ENCODE results near the gene RNF34.

Gene RNF34

DNA sequence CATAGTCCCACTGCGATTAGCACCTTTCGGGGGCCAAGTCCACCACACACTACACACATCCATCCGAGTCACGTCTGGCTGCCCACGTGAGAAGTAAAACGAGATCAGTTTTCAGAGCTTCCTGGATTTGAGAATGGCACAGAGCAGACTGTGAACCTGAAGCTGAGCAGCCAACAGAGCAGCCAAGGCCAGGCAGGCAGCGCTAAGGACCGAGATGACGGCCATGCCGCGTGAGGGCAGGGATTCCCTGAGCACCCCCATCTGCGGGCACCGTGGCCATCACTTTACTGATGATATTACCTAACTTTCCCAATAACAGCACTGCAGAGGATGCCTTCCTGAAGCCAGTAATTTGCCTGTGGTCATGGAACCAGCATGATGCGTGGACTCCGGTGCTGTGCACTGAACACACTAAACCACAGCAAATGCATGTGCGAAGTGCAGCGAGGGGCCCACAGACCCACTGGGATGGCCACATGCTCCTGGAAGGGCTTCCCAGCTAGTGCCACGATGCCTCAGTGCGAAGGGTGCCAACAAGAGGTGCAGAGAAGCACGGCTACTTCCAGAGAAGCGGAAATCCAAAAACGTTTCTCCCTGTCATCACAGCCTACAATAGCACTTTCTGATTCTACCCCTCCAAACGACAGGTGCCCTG lies 56.0 kb downstream of the RNF34 start:
- no peak for TF ChIP-seq SIN3A (IDR thresholded peaks at IDR 0.05; ENCODE audit: borderline replicate concordance, insufficient read depth, low read length)

DNA sequence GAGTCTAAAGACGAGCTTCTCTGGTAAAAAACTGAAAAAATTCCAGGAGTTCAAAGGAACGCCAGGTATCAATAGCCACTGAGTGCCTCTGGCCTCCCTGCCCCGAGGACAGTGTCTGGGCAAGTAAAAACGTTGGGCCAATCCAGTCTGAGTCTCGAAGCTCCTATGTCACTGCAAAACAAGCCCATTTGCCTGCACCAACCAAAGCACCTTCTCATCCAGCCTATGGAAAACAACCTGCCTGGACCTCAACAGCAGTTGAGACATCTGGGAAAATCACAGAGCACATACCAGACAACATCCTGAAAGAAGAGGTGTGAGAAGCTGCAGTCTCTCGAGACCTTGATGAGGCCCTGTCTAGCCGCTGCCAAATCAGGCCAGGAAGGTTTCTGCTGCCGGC lies 56.6 kb downstream of the RNF34 start:
- TF ChIP-seq POLR2AphosphoS5 (IDR thresholded peaks at IDR 0.05; ENCODE audit: low read depth, low read length) (no peak), SIN3A (IDR thresholded peaks at IDR 0.05; ENCODE audit: borderline replicate concordance, insufficient read depth, low read length) (no peak), FOXP2 (optimal IDR thresholded peaks at IDR 0.05; ENCODE audit: borderline replicate concordance, extremely low read depth, extremely low read length, insufficient read depth) (no peak), TAF1 (IDR thresholded peaks at IDR 0.05; ENCODE audit: borderline replicate concordance, insufficient read depth, low read length) (no peak)
- TF ChIP-seq, protein P1, sequence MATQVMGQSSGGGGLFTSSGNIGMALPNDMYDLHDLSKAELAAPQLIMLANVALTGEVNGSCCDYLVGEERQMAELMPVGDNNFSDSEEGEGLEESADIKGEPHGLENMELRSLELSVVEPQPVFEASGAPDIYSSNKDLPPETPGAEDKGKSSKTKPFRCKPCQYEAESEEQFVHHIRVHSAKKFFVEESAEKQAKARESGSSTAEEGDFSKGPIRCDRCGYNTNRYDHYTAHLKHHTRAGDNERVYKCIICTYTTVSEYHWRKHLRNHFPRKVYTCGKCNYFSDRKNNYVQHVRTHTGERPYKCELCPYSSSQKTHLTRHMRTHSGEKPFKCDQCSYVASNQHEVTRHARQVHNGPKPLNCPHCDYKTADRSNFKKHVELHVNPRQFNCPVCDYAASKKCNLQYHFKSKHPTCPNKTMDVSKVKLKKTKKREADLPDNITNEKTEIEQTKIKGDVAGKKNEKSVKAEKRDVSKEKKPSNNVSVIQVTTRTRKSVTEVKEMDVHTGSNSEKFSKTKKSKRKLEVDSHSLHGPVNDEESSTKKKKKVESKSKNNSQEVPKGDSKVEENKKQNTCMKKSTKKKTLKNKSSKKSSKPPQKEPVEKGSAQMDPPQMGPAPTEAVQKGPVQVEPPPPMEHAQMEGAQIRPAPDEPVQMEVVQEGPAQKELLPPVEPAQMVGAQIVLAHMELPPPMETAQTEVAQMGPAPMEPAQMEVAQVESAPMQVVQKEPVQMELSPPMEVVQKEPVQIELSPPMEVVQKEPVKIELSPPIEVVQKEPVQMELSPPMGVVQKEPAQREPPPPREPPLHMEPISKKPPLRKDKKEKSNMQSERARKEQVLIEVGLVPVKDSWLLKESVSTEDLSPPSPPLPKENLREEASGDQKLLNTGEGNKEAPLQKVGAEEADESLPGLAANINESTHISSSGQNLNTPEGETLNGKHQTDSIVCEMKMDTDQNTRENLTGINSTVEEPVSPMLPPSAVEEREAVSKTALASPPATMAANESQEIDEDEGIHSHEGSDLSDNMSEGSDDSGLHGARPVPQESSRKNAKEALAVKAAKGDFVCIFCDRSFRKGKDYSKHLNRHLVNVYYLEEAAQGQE (IDR thresholded peaks at IDR 0.05; ENCODE audit: insufficient read depth in 1 of 2, low read depth in 2 of 2, low read length in 2 of 2): no peak

DNA sequence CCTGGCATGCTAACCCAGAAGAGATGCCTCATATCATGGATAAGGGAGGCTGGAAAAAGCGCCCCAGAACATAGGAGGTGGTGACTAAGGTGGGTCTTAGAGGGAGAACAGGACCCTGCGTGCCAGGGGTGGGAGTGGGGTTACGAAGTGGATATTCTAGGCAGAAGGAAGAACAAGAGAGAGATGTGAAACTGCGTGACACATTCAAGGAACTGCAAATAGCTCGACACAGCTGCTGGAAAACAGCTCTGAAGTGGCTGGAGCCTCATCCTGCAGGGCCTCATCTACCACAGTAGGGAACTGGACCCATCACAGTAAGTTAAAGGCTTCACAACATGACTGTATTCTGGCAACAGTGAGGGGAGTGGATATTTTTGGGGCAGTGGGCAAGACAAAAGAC lies 61.1 kb downstream of the RNF34 start:
- TF ChIP-seq, protein P1 (IDR thresholded peaks at IDR 0.05; ENCODE audit: insufficient read depth in 1 of 2, low read depth in 2 of 2, low read length in 2 of 2): no peak
- TF ChIP-seq POLR2AphosphoS5 (IDR thresholded peaks at IDR 0.05; ENCODE audit: low read depth, low read length): no peak
- TF ChIP-seq FOXP2 (optimal IDR thresholded peaks at IDR 0.05; ENCODE audit: borderline replicate concordance, extremely low read depth, extremely low read length, insufficient read depth): no peak
- no peak for TF ChIP-seq SIN3A (IDR thresholded peaks at IDR 0.05; ENCODE audit: borderline replicate concordance, insufficient read depth, low read length)
- no peak for TF ChIP-seq TAF1 (IDR thresholded peaks at IDR 0.05; ENCODE audit: borderline replicate concordance, insufficient read depth, low read length)

DNA sequence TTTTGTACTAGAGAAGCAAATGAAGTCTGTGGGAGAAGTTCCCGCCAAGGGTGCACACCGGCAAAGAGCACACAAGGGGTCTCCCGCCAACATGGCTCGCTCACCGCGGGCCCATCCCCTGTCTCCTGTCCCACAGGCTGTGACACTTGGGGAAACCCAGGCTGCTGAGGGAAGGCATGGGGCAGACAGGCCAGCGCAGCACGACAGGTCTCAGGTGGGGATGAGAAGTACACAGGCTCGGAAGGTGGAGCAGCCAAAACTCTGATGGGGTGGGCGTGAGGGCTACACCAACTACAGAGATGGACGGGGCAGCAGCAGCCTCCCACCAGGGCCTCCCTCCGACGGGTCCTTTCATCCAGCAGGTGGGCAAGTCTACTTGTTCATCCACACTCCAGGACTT lies 64.4 kb downstream of the RNF34 start:
- TF ChIP-seq SIN3A (IDR thresholded peaks at IDR 0.05; ENCODE audit: borderline replicate concordance, insufficient read depth, low read length) (no peak), TAF1 (IDR thresholded peaks at IDR 0.05; ENCODE audit: borderline replicate concordance, insufficient read depth, low read length) (no peak), FOXP2 (optimal IDR thresholded peaks at IDR 0.05; ENCODE audit: borderline replicate concordance, extremely low read depth, extremely low read length, insufficient read depth) (no peak), POLR2AphosphoS5 (IDR thresholded peaks at IDR 0.05; ENCODE audit: low read depth, low read length) (no peak)
- TF ChIP-seq, protein P1 (IDR thresholded peaks at IDR 0.05; ENCODE audit: insufficient read depth in 1 of 2, low read depth in 2 of 2, low read length in 2 of 2): no peak

DNA sequence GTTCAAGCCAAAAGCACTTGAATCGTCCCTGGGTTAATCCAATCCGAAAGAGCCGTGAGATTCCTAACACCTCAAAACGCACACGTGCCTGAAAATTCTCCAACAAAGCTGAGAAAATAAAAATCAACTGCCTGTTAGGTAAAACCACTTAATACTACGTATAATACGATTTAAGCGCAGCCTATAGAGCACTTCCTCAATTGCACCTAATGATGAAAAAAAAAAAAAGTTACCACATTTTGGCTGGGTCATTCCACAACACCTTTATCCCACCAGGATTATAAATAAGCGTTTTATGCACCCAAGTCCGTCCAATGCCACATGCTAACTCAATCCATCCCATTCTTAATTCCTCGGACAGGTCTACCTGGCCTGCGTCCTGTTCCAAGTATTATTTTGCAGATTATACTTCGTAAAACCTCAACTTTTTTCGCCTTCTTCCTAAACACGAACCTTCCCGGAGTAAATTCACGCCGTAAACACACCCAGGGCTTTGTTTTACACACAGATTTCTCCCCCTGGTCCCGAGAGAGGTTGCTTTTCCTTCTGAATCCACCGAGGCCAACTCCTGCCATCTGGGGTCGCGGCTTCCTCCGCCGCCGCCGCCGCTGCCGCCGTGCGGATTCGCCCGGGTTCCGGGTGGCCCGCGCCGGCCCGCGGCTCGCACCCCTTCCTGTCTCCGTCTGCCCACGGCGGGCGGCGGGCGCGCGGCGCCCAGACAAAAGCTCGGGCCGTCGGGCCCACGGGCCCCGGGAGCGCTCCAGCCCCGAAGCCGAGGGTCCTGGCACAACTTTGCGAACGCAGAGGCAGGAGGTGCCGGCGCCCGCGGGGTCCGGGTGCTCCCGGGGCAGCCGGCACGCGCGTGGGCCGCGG lies 66.2 kb downstream of the RNF34 start:
- TF ChIP-seq POLR2AphosphoS5 (IDR thresholded peaks at IDR 0.05; ENCODE audit: low read depth, low read length) (no peak), TAF1 (IDR thresholded peaks at IDR 0.05; ENCODE audit: borderline replicate concordance, insufficient read depth, low read length) (no peak), FOXP2 (optimal IDR thresholded peaks at IDR 0.05; ENCODE audit: borderline replicate concordance, extremely low read depth, extremely low read length, insufficient read depth) (no peak), SIN3A (IDR thresholded peaks at IDR 0.05; ENCODE audit: borderline replicate concordance, insufficient read depth, low read length) (no peak)
- TF ChIP-seq, protein P1 (IDR thresholded peaks at IDR 0.05; ENCODE audit: insufficient read depth in 1 of 2, low read depth in 2 of 2, low read length in 2 of 2): no peak

Data from PFSK-1 (cell line).